GM21526 (cell line): ENCODE measurements around the gene NUDT22.

Experiments
- ATAC-seq: cut with Tn5 transposase; IDR thresholded peaks from one replicate; pipeline ENCODE4 v1.9.1; 2021; ENCODE audit warnings: moderate library complexity; ENCODE audit not compliant: unreplicated experiment, low FRiP score

Gene NUDT22

GRCh38 chr11:64225608-64226506 is at the start of gene NUDT22, which contains the start of gene TRPT1:
Gene NUDT22, plus strand, starts transcription at chr11:64226274. Its CDS starts 379 bp downstream, at chr11:64226653.
Gene TRPT1, minus strand, starts transcription at chr11:64226186. Its CDS starts 326 bp downstream, at chr11:64225860.
- ATAC-seq, result no peak

- no peak for ATAC-seq
Observed at GRCh38 chr11:64176751-64177150, 49.3 kb upstream of the NUDT22 start.

- ATAC-seq, result no peak
Observed at GRCh38 chr11:64178203-64178602, 47.9 kb upstream of the NUDT22 start.

- no peak for ATAC-seq
Observed at GRCh38 chr11:64178951-64179639, 47.0 kb upstream of the NUDT22 start.

- no peak for ATAC-seq
Observed at GRCh38 chr11:64180891-64181290, 45.2 kb upstream of the NUDT22 start.

- no peak for ATAC-seq
Observed at GRCh38 chr11:64181506-64182411, 44.3 kb upstream of the NUDT22 start.

- ATAC-seq, result no peak
Observed at GRCh38 chr11:64183890-64184289, 42.2 kb upstream of the NUDT22 start.

- peak; percentile 13 for ATAC-seq
Observed at GRCh38 chr11:64185175-64185692, 40.8 kb upstream of the NUDT22 start.

- peak; percentile 78 for ATAC-seq
Observed at GRCh38 chr11:64185693-64186491, 40.2 kb upstream of the NUDT22 start, which contains the start of gene STIP1. Gene STIP1, plus strand, starts transcription at chr11:64186171. Its CDS starts 91 bp downstream, at chr11:64186262.

- ATAC-seq, result no peak
Observed at GRCh38 chr11:64186492-64187165, 39.4 kb upstream of the NUDT22 start.

GRCh38 chr11:64192434-64192833 is 33.6 kb upstream of the NUDT22 start:
- ATAC-seq, result no peak

- ATAC-seq, result no peak
Observed at GRCh38 chr11:64196626-64197025, 29.4 kb upstream of the NUDT22 start.

GRCh38 chr11:64198511-64198910 is 27.6 kb upstream of the NUDT22 start:
- no peak for ATAC-seq

- ATAC-seq, result no peak
Observed at GRCh38 chr11:64201543-64201942, 24.5 kb upstream of the NUDT22 start.

- ATAC-seq, result no peak
Observed at GRCh38 chr11:64202992-64203391, 23.1 kb upstream of the NUDT22 start.

- ATAC-seq, result no peak
Observed at GRCh38 chr11:64203421-64204079, 22.5 kb upstream of the NUDT22 start.

GRCh38 chr11:64204080-64204440 is 22.0 kb upstream of the NUDT22 start:
- ATAC-seq, result no peak

GRCh38 chr11:64204464-64204989 is 21.5 kb upstream of the NUDT22 start:
- ATAC-seq, result no peak
